KMS-11 (cell line): Measurements from ENCODE around the gene RPLP2.
A peak's percentile ranks its signal among the peaks of the same experiment; 100 is the strongest.

Experiments
- H2AFZ ChIP-seq: fragments of 200-600 bp; sonication (generic); 2 replicates; pipeline ENCODE4 v1.6.1; 2016; ENCODE audit warnings: antibody characterized with exemption, mixed run types, low read depth
- H3K27ac ChIP-seq: fragments of 200-600 bp; sonication (generic); 2 replicates; pipeline ENCODE4 v1.6.1; 2016; ENCODE audit warnings: mild to moderate bottlenecking, mixed run types
- H3K27me3 ChIP-seq: fragments of 200-600 bp; sonication (generic); 2 replicates; pipeline ENCODE4 v1.6.1; 2017; ENCODE audit warnings: mild to moderate bottlenecking, low read depth, mixed run types, moderate library complexity; ENCODE audit not compliant: insufficient read depth
- H3K36me3 ChIP-seq: fragments of 200-600 bp; sonication (generic); 2 replicates; pipeline ENCODE4 v1.6.1; 2017; ENCODE audit warnings: mild to moderate bottlenecking, mixed run types; ENCODE audit not compliant: insufficient read depth
- H3K4me1 ChIP-seq: fragments of 200-600 bp; sonication (generic); 2 replicates; pipeline ENCODE4 v1.6.1; 2016; ENCODE audit warnings: mild to moderate bottlenecking, low read depth, mixed run types; ENCODE audit not compliant: poor library complexity, severe bottlenecking
- H3K4me2 ChIP-seq: fragments of 200-600 bp; sonication (generic); 2 replicates; pipeline ENCODE4 v1.7.0; 2016; ENCODE audit warnings: mild to moderate bottlenecking, mixed run types
- H3K4me3 ChIP-seq: fragments of 200-600 bp; sonication (generic); IDR thresholded peaks from 2 replicates; pipeline ENCODE4 v1.6.1; 2017; ENCODE audit warnings: low read depth, low read length, mixed read lengths; ENCODE audit not compliant: insufficient read depth
- H3K79me2 ChIP-seq: fragments of 200-600 bp; sonication (generic); 2 replicates; pipeline ENCODE4 v1.6.1; 2016; ENCODE audit warnings: low read depth, mixed run types; ENCODE audit not compliant: insufficient read depth
- H3K9ac ChIP-seq: fragments of 200-600 bp; sonication (generic); 2 replicates; pipeline ENCODE4 v1.6.1; 2016; ENCODE audit warnings: mild to moderate bottlenecking, mixed run types
- H4K20me1 ChIP-seq: fragments of 200-600 bp; sonication (generic); 2 replicates; pipeline ENCODE4 v1.6.1; 2016; ENCODE audit warnings: mild to moderate bottlenecking, mixed run types; ENCODE audit not compliant: insufficient read depth
- CTCF ChIP-seq: fragments of 200-600 bp; sonication (generic); conservative IDR thresholded peaks from 2 replicates; pipeline ENCODE4 v1.6.1; 2017; ENCODE audit warnings: low read depth, mild to moderate bottlenecking, antibody characterized with exemption, low read length, moderate library complexity, mixed read lengths

RPLP2 gene

GRCh38 chr11:849104-849824 is 39.5 kb downstream of the RPLP2 start:
- Histone ChIP-seq H3K9ac (no peak overlapping the region), H3K4me1 (peaks cover 22% of the 10 kb centered on the region), H2AFZ (peak overlapping the region; percentile 49; the same call in 1 of the 2 replicates), H3K27ac (no peak overlapping the region), H3K4me2 (peak overlapping the region; percentile 60), H3K79me2 (no peaks in the 10 kb centered on the region), H3K4me3 (no peak overlapping the region), H4K20me1 (no peaks in the 10 kb centered on the region), H3K36me3 (no peaks in the 10 kb centered on the region), H3K27me3 (peaks cover 26% of the 10 kb centered on the region; the same call in 1 of the 2 replicates)
- no peak for TF ChIP-seq CTCF

- Histone ChIP-seq H3K27me3 (peaks cover 26% of the 10 kb centered on the region; the same call in 1 of the 2 replicates), H3K4me3 (no peak overlapping the region), H3K4me2 (no peak overlapping the region), H3K27ac (no peak overlapping the region), H3K79me2 (no peaks in the 10 kb centered on the region), H3K9ac (no peak overlapping the region), H3K36me3 (no peaks in the 10 kb centered on the region), H3K4me1 (peaks cover 13% of the 10 kb centered on the region), H2AFZ (no peak overlapping the region), H4K20me1 (no peaks in the 10 kb centered on the region)
- no peak for TF ChIP-seq CTCF
Observed at GRCh38 chr11:849951-850774, 40.4 kb downstream of the RPLP2 start.

DNA sequence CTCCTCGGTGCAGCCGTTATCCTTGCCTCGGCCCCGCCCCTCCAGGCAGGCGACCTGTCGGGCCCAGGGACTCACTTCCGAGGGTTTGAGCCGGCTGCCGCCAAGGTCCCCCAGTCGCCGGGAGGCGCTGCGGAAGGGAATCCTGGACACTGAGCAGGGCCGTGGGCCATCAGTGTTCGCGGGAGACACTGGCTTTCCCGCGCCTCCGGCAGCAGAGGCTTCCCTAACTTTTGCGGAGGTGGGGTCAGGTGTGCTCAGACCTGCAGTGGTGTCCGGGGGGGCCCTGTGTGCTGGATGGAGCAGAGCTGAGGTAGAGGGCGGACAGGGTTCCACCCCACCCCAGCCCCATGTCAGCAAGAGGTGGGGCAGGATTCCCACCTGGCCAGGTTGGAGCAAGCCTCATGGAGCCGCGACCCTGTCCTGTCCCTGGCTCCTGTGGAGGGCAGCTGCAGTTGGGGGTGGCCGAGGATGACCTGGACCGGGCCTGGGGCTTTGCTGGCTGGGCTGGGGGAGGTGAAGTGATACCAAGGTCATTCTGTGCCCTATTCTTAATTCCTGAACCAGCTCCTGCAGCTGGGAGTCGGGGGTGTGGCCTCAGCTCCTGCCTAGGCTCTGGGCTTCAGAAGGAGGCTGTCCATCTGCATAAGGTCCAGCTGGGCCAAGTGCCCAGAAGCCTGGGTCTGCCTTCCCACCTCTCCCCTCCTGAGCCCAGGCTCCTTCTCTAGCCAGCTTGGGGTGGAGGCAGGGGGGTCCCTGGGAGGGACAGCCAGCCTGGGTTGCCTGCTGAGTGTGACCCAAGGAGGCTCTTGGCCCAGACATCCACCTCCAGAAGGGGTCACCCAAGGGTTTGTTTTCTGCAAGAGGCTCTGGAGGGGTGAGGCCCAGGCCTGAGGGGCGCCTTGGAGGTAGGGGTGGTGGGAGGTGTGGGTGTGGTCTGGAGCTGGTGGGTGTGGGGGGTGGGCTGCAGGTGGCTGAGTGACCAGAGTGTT is 41.3 kb downstream of the RPLP2 start:
- no peak overlapping the region for H3K4me3 ChIP-seq
- no peak overlapping the region for H3K9ac ChIP-seq
- peaks cover 13% of the 10 kb centered on the region for H3K4me1 ChIP-seq
- H3K4me2 ChIP-seq, result no peak overlapping the region
- H3K79me2 ChIP-seq, result no peaks in the 10 kb centered on the region
- H3K36me3 ChIP-seq, result no peaks in the 10 kb centered on the region
- H2AFZ ChIP-seq, result no peak overlapping the region
- no peaks in the 10 kb centered on the region for H4K20me1 ChIP-seq
- peaks cover 22% of the 10 kb centered on the region; the same call in 1 of the 2 replicates for H3K27me3 ChIP-seq
- no peak overlapping the region for H3K27ac ChIP-seq
- TF ChIP-seq CTCF, result 0 out of 2 replicates have a peak, but pooled peaks have one; percentile 23

GRCh38 chr11:852762-853161 is 43.0 kb downstream of the RPLP2 start:
- TF ChIP-seq CTCF, result no peak
- Histone ChIP-seq H3K9ac (no peak overlapping the region), H3K36me3 (no peaks in the 10 kb centered on the region), H3K27me3 (peaks cover 24% of the 10 kb centered on the region; the same call in 1 of the 2 replicates), H3K79me2 (no peaks in the 10 kb centered on the region), H4K20me1 (no peaks in the 10 kb centered on the region), H3K4me2 (no peak overlapping the region), H3K4me3 (no peak overlapping the region), H3K4me1 (peaks cover 13% of the 10 kb centered on the region), H3K27ac (no peak overlapping the region), H2AFZ (no peak overlapping the region)
